Right lobe of liver (tissue), 4 donors: ENCODE results near the gene POFUT2.

Experiments used
- CTCF ChIP-seq, 4 donors: fragments of 200-600 bp in 3 of 4; fragments of 450-650 bp in 1 of 4; IDR thresholded peaks; one replicate each; pipeline versions ENCODE4 v1.5.1 to v1.8.0; 2016 to 2022; ENCODE audit warnings: antibody characterized with exemption in 4 of 4, mild to moderate bottlenecking in 2 of 4
- POLR2A ChIP-seq: fragments of 450-650 bp; IDR thresholded peaks from one replicate; pipeline ENCODE4 v1.6.1; 2017; ENCODE audit warnings: antibody characterized with exemption, mild to moderate bottlenecking
- donor health status: DM: no; HTN: no; CAD: no.
- donor health status: DM: no; HTN: no; CAD: no.
- donor health status: DM: no; HTN: yes; CAD: no.

- TF ChIP-seq CTCF (IDR thresholded peaks at IDR 0.05), result no peak
- no peak for TF ChIP-seq POLR2A
Measured at GRCh38 chr21:45319461-45320211, 31.9 kb upstream of the POFUT2 start.
